Measurements from ENCODE around the gene IFNA16.
"Not testable (repeated sequence)": the region's sequence is repeated elsewhere in the genome, so short reads cannot be mapped to it uniquely, and the experiment has no call there.

IFNA16 gene

DNA sequence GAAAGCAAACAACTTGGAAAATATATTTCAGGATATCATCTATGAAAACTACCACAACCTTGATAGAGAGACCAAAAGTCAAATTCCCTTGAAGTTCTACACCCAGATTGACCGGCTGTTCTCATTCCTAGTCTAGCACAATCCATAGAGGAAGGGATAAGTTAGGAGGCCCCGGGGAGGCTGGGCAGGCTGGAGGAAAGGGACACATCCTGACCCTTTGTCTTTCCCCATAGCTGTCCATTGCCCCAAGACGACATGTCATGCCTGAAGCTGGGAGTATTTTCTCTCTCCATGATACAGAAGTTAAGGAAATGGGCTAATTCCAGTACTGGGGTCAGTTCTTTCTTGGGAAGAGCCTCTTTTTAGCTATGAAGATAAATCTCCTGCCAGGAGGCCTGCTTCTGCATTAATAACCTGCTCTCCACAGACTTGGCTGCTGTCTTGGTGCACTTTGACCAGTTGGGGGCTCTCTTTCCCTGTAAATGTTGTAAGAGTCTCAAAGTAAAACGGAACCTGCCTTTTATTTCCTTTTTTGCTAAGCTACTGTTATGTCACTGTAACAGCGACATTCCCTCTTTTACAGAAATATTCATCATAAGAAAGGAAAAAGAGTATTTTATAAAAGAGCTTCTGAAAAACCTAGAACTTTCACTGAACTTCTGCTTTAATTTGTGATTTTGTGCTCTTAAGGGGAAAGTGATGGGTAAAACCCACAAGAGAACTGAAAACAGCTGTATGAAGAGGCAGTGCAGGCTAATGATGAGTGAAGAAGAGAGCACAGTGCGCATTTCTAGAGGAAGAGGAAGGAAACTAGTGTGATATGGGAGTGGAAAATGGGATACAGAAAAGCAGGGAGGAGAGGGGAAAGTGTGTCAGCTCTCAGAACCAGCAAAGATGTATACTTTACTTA, 22.0 kb downstream of the IFNA16 start:
- DNase-seq (ENCODE audit: low read depth in 2 of 2), result peak in 1 of 2 donors; percentile 15

DNA sequence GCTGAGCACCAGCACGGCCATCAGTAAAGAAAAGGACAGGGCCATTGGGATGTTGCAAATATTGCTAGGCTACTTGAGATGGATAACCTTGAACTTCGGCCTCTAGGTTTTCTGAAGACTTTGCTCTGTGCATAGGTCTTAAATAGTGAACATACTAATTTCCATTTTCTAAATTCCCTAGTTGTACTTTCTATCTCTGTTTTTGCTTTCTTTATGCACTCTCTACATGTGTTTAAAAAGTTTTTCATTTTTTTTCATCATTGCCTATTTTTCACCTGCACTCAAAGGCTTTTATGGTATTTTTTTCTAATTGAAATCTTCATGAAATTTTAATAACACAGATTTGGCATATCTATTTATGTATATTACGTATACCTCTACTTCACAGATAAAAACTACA, 29.6 kb downstream of the IFNA16 start, which contains the start of gene IFNA4:
IFNA4 (minus strand) TSS at position 101 of the 400 bp plus-strand sequence; CDS start at position 45, 56 bp downstream.
- DNase-seq (ENCODE audit: low read depth in 2 of 2), result not testable (repeated sequence)

DNA sequence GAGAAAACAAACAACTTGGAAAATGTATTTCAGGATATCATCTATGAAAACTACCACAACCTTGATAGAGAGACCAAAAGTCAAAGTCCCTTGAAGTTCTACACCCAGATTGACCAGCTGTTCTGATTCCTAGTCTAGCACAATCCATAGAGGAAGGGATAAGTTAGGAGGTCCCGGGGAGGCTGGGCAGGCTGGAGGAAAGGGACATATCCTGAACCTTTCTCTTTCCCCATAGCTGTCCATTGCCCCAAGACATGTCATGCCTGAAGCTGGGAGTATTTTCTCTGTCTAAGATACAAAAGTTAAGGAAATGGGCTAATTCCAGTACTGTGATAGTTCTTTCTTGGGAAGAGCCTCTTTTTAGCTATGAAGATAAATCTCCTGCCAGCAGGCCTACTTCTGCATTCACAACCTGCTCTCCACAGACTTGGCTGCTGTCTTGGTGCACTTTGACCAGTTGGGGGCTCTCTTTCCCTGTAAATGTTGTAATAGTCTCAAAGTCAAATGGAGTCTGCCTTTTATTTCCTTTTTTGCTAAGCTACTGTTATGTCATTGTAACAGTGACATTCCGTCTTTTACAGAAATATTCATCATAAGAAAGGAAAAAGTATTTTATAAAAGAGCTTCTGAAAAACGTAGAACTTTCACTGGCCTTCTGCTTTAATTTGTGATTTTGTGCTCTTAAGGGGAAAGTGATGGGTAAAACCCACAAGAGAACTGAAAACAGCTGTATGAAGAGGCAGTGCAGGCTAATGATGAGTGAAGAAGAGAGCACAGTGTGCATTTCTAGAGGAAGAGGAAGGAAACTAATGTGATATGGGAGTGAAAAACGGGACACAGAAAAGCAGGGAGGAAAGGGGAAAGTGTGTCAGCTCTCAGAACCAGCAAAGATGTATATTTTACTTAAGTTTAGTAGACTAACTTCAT, 34.0 kb downstream of the IFNA16 start:
- DNase-seq (ENCODE audit: low read depth in 2 of 2), result not testable (repeated sequence)

DNA sequence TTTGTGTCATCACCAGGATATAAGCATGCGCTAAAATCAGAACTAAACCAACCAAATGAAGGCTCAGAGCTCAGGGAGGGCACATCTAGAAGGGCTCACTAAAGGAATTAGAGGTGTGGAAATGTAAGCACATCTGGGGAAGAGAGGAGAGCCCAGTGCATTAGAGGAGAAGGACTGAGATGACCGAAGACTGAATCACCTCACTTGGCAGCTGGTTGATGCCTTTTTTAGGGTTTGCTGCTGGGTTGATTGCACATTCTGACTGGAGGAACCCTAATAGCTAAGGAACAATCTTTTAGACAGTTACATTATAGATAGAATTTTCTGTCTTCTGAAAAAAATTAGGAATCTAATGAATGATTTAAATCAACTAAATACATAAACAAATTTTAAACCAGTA, 42.4 kb downstream of the IFNA16 start:
- no peak for DNase-seq (ENCODE audit: low read depth in 2 of 2)

DNA sequence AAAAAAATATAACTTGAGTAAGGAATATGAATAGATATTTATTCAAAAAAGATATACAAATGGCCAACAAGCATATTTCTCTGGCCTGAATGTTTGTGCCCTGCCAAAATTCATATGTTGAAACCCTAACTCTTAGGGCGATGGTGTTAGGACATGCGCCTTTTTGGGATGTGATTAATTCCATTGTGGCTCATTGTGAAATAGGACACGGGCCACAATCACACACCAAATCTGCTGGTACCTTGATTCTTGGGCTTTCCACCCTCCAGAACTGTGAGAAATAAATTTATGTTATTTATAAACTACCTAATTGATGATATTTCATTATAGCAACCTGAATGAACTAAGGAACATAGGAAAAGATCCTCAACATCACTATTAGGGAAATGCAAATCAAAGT, 45.0 kb downstream of the IFNA16 start:
- no peak for DNase-seq (ENCODE audit: low read depth in 2 of 2)

DNA sequence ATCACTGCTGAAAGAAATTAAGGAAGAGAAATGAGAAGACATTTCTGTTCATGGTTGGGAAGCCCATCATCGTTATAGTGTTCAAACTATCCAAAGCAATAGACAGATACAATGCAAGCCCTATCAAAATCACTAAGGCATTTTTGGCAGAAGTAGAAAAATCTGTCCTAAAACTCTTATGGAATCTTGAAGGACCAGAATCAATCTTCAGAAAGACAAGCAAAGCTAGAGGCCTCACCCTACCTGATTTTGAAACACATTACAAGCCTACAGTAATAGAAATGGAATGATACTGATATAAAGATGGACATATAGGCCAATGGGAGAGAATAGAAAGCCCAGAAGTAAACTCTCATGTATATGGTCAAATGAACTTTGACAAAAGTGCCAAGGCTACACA, 45.8 kb downstream of the IFNA16 start:
- no peak for DNase-seq (ENCODE audit: low read depth in 2 of 2)

DNA sequence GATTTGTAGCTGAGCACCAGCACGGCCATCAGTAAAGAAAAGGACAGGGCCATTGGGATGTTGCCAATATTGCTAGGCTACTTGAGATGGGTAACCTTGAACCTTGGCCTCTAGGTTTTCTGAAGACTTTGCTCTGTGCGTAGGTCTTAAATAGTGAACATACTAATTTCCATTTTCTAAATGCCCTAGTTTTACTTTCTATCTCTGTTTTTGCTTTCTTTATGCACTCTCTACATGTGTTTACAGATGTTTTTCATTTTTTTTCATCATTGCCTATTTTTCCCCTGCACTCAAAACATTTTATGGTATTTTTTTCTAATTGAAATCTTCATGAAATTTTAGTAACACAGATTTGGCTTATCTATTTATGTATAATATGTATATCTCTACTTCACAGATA, 50.6 kb downstream of the IFNA16 start, which contains the start of gene IFNA21:
IFNA21 (minus strand) TSS at position 101 of the 400 bp plus-strand sequence; CDS start at position 53, 48 bp downstream.
- DNase-seq (ENCODE audit: low read depth in 2 of 2), result not testable (repeated sequence)

Measured in stimulated activated CD4-positive, alpha-beta T cell treated with anti-CD3 and anti-CD28 coated beads, Interleukin-4, amount 100 ng/mL, for 48 hours (primary cell).